ENCODE data around the gene CA9.

DNA sequence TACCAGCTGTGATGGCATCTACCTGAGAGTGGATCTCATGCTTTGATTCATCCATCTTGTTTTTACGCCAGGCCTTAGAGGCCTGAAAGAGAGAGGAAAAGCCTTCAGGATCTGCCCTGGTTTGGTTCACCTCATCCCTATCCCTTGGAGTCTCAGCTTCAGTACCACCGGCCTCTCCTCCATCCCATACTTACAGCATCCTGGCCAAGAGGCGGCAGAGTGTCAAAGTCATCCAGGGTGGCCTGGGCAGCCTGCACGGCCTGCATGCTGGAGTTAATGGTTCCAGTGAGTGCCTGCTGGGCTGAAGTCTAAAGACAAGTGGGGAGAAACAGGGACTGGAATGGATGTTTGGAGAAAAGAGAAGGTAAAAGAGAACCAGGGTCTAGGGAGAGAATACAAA lies 45.8 kb downstream of the CA9 start:
- TF ChIP-seq POLR2A (IDR thresholded peaks at IDR 0.05; ENCODE audit: low read length) (no peak), GATA1 (IDR thresholded peaks at IDR 0.05; ENCODE audit: low read depth, low read length) (no peak)
